RPMI8226 (cell line): ENCODE measurements around the gene PLVAP.
A peak's percentile ranks its signal among the peaks of the same experiment; 100 is the strongest.

Experiments
- DNase-seq: peaks from one replicate; pipeline ENCODE4 v3.0.0-alpha.2; 2015

Gene PLVAP

DNA sequence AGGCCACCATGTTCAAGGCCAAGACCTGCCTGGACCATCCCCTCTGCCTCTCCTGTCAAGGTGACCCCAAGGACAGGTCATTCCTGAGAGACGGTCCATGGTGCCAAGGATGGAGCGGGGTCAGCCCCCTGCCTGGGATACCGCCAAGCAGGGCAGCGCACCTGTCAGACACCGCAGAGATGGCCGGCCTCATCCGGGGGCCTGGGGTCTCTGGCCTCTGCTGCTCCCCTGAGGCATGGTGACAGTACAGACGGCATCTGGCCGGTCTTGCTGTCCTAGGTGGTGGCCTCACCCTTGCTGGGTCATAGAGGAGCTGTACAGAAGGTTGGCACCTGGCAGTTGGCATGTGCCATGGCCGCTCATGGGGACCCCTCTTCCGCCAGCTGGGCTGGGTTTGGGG lies 56.7 kb downstream of the PLVAP start:
- DNase-seq, result no peak

DNA sequence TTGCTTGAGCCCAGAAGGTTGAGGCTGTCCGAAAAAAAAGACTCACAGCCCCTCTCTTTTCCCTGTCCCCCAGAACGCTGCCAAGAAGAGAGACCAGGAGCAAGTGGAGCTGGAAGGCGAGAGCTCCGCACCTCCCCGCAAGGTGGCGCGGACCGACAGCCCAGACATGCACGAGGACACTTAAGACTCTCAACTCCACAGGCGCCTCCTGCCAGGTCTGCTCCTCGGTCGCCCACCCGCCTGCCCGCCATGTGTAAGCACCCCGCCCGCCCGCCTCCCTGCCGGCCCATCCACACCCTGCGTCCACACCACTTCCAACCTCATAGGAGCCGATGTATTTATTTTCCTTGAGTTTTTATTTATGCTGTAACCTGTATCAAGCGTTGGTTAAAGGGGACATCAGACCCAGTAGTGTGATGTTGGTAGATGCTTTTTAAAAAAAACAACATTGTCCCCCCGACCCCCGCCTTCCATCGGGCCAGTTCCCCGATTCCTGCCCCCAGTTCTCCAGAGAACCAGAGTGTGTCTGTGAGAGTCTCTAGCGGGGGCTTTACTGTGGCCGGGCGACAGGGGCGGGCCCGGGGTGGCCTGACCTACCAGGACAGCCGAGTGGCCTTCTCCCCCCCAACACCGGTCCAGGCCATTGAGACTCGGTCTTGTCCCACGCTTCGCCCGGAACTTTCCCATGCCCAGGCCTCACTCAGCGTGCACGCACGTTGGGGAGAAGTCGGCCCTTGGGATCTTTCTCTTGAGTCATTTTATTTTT lies 57.5 kb downstream of the PLVAP start:
- no peak for DNase-seq

DNA sequence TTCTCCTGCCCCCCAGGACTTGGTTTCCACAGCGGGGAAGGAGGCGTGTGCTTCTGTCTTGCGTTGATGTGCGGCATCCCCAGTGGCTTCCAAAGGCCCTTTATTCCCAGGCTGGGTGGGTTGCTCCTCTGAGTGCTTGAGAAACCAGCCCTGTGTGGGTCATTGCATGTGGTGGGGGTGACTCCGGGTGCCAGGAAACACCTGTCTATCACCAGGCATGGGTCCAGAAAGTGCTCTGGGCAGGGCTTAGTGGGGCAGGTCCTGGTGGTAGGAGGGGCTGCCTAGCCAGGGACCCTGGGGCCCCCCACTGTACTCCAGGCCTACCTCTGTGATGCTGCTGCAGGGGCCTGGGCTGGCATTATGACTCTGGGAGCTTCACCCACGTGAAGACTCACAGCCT lies 58.2 kb downstream of the PLVAP start:
- DNase-seq, result no peak

DNA sequence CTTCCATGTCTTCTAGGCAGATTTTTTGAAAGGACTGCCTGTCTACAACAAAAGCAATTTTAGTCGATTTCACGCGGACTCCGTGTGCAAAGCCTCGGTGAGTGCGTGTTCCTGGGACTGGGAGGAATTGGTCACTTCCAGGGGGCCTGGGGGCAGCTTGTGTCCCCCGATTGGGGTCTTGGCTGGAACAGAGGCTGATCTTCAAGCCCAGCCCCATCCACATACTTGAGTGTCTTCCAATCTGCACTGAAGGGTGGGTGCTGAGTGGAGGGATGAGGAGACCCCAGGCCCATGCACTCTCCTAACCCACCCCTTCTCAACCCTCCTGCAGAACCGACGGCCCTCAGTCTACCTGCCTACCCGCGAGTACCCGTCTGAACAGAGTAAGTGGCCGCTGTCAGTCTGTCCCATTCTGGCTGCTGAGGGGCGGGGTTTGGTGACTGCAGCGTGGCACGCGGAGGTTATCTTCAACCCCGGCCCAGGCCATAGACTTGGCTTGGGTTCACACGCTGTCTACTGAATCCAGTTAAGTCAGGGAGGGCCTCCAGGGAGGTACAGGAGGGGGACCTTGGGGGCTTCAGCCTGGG lies 63.0 kb downstream of the PLVAP start:
- DNase-seq, result no peak

DNA sequence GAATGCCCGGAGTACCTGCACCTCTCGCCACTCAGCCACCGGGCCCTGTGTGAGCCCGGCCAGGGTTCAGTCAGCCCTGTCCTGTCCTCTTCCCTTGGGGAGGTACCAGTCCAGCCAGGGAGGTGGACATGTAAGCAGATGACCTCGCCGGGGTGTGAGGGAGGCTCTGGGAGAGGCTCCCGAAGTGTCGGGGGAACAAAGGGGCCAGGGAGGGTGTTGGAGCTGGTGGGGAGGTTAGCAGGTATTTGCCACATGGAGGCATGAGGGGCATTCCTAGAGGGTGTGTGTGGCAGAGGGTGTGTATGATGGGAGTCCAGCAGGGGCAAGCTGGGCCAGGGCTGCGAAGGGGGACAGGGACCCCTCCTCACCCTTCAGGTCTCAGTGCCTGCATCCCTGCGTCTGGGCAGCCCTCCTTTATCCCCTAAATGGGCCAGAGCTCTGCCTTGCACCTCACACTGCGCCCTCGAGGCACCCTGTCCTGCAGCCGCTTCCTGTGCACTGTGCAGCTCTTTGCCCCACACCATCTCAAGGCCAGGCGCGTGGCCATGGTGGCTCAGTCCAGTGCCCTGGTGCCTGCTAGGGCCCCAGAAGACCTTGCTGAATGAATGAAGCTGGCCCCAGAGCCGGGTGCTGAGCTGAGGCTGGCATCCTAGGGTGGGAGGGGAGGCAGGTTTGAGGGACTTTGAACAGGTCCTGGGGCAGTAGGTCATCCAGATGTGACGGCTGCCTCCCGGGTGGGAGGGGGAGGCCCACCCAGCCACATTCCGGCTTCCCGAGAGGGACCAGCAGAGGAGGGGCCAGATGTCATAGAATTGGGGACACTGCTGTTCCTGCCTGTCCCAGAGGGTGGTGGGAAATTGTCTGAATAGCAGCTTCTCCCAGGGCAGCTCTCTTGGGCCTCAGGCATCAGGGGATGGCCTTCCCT lies 64.7 kb downstream of the PLVAP start:
- no peak for DNase-seq

DNA sequence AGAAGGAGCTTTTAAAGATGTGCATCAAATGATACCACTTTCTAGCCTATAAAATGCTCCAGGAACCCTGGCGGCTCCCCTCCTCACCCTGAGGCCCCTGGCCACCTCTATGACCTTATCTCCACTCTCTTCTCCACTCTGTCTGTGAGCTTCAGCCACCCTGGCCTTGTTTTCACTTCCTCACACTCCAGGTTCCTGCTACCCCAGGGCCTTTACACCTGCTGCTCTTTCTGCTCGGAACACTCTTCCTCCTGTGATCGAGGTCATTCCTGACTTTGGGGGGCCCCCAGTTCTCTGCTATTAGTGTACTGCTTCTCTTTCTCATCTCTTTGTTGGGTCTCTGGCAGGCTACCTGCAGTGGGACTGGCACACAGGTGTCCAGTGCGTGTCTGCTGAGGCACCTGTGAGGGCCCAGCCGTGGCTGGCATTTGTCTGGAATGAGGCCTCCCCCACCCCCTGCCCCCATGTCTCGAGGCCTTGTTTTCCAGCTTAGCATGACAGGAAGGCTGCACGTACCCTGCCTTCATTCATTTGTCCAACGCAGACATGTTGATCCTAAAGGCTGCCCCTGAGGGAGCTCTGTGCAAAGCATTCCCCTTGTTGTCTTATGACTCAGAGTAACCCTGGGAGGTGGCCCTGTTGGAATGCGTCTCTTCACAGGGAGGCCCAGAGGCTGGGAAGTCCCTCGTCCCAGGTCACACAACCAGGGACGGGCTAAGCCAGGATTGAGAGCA lies 65.5 kb downstream of the PLVAP start:
- DNase-seq, result no peak

DNA sequence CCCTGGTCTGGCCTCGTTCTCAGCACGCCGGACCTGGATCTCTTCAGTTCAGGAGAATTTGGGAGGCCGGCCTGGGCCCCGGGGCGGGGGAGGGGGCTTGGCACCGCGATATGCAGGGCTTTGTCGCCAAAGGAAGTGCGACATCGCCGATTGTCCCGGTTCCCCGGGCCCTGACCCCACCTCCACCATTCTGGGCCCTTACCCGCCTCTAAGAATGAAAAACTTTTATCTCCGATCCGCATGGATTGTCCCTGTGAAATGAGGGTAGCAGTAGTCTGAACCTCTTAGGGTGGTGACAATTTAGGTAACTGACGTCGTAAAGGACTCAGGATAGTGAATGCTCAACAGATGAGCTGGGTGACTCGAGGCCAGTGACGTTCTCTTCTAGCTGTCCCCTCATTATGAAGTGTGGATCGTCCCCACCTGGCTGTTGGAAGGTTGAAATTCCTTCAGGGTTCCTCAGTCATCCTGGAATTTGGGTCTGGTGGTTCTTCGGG lies 67.1 kb downstream of the PLVAP start:
- DNase-seq, result no peak

DNA sequence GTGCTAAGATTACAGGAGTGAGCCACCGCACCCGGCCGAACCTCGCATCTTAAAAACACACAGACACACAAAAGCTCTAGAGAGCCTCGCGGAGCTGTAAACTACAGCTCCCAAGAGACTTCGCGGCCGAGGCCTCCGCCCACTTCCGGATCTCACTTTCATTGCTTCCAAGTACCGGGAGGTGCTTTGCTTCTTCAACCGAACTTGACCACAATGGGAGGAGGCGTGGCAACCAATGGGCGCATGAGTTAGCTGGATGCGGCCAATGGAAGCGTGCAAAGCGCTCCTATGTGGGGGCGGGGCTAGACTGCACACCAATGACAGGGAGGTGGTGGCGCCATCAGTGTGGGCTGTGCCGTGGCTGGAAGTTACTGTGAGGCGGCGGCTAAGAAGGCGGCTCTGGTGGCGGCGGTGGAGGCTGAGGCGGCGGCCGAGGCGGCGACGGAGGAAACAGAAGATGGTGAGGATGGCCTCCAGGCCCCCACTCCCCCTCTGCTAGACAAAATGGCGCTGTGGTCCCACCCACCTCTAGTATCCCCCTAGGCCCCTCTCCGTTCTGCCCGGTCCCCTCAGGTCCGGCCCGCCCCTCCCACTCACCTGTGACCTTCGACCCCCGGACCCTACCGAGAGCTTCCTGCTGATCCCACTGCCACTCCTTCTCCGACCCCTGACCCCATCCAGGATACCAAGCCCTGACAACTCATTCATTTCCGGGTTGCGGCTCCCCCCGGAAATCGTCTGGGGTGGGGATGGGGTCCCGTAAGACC lies 67.8 kb downstream of the PLVAP start, which contains the start of gene DDA1:
TSS of gene DDA1 (plus strand) at position 366 of the 767 bp plus-strand sequence. CDS start at position 458, 92 bp downstream.
- DNase-seq, result peak; percentile 100

DNA sequence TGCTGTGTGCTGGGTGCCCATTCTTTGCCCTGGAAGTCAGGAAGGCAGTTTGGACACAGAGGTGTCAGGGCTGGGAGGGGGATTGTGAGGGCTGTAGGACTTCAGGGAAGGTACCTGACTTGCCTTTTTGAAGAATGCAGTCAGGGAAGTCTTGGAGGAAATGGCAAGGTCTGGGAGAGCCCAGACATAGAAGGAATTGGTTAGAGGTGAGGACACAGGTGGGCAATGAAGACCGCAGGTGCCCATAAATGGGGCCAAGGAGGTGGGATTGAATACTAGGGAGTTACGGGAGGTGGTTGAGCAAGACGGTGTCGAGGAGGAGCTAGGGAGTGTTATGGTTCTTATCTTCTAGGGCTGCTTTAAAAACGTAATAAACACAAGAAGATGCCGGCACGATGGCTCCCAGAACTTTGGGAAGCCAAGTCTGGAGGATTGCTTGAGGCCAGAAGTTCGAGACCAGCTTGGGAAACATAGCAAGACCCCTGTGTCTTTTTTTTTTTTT lies 69.2 kb downstream of the PLVAP start:
- no peak for DNase-seq

DNA sequence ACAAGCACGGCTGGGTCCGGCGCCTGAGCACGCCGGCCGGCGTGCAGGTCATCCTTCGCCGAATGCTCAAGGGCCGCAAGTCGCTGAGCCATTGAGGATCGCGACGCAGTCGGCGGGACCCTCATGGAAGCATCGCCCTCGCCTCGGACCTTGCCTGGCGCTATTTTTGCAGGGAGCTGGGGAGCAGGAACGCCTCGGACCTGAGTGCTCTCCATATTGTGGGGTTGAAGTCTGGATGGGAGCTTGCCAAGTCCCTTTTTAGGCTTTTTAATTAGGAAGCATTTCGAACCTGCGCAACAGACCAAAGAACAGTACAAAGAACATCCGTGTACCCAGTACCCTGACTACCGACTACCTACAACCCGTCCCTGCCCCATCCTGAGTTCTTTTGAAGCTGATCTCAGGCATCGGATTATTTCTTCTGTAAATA lies 70.8 kb downstream of the PLVAP start:
- DNase-seq, result no peak

DNA sequence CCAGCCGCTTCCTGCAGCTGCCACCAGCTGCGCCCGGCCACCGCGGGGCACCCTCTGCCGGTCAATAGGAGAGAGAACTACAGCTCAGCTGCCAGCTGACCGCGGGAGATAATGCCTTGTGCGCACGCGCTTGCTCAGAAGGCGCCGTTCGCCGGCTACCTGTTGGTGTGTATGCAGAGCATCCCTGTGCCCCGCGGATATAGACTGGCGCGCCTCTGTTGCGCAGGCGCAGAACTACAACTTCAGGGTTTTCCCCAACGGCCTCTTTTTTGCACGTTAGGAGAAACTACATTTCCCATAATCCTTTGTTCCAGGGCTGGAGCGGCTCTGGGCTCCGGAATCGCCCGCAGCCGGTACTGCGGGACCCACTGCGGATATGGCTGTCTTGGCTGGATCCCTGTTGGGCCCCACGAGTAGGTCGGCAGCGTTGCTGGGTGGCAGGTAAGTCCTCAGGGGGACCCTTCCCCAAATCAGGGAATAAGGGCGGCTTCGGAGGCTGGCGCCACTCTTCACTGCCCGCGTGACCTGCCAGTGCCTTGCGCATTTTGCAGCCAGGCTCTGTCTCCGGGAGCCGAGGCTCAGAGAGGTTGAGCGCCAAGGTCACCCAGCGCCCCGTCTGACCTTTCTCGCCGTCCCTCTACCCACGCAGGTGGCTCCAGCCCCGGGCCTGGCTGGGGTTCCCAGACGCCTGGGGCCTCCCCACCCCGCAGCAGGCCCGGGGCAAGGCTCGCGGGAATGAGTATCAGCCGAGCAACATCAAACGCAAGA lies 71.4 kb downstream of the PLVAP start, which contains the start of gene MRPL34:
TSS of gene MRPL34 (plus strand) at position 356 of the 768 bp plus-strand sequence. CDS start at position 377, 21 bp downstream.
- DNase-seq, result peak; percentile 99

DNA sequence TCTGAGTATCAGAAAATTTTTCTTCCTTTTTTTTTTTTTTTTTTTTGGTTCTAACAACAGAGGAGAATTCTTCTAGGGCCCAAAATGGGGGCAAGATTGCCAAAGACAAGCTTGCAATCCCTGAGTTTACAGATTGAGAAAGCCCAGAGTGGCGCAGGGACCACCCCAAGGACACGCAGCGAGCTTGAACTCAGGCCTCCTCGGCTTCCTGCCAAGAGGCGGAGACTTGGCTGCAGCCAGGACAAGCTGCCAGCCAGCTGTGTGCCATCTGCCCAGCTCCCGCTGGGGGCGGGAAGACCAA lies 72.0 kb downstream of the PLVAP start:
- no peak for DNase-seq

DNA sequence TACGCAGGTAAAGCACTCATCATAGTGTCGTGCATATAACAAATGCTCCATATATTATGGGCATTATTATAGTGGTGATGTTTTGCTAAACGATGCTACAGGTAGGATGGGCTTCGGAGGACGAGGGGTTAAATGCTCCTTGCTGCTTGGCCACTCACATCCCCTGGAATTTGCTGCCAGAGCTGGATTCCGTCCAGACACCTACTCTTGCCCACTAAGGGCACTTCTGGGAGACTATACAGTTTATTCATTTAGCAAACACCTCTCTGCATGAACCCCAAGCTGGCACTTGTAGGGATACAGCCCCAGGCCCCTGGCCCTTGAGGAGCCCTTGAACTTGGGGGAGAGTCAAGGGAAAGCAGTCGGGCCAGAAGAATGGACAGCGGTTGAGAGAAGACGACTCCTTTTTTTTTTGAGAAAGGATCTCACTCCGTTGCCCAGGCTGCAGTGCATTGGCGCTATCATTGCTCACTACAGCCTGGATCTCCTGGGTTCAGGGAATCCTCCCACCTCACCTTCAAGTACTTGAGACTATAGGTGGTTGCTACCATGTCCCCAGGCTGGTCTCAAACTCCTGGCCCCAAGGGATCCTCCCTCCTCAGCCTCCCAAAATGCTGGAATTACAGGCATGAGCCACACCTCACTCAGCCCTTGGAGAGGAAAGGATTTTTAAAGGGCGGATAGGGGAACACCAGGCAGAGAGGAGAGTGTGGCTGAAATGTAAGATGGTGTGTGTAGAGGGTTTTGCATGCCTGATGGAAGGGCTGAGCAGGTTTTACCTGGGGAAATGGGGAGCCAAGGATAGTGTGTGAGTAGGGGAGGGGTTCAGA lies 72.5 kb downstream of the PLVAP start:
- DNase-seq, result no peak

DNA sequence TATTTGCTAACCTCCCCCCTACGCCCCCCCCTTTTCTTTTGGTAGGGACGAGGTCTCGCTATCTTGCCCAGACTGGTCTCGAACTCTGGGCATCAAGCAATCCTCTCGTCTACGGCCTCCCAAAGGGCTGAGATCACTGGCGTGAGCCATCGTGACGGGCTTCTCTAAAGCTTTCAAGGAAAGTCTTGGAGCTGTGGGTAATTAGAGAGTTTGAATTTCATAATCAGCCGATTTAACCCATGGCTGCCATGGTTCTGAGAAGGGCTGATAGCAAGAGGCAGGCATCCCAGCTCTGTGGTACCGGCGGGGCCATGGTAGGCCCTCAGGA lies 73.2 kb downstream of the PLVAP start:
- DNase-seq, result no peak

DNA sequence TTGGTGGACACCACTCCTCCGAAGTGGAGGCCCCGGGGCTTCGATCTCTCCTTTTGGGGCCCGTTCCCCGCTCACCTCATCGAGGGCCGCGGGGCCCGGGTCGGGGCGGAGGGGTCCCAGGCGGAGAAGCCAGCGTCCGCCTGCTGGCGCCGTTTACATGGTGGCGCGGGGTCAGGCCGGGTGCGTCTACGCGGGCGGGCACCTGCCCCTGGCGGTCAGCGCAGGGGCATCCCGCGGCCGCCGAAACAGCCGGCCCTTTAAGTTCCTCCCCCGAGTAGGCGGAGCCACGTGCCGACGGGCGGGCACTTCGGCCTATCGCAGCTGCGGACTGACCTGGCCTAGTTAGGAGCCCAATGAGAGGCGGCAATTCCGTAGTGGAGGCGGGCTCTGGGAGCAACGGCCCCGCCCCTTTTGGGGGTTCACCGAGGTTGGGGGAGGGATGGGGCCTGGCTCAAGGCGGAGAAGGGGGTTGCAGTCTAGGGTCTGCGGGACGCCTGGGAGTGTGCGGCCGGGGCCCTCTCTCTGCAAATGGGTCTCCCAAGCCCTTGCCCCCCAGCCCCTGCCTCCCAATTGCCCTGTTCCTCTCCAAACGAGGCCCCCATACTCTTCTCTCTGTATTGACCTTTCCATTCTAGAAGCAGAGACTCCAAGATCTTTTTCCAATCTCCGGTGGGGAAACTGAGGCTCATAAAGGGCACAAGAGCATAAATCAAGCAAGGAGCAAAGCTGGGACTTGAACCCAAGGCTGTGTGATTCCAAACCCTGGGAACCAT lies 73.8 kb downstream of the PLVAP start, which contains the start of gene ABHD8:
TSS of gene ABHD8 (minus strand) at position 259 of the 773 bp plus-strand sequence. CDS start 1,809 bp downstream, outside the sequence.
- DNase-seq, result peak; percentile 97

DNA sequence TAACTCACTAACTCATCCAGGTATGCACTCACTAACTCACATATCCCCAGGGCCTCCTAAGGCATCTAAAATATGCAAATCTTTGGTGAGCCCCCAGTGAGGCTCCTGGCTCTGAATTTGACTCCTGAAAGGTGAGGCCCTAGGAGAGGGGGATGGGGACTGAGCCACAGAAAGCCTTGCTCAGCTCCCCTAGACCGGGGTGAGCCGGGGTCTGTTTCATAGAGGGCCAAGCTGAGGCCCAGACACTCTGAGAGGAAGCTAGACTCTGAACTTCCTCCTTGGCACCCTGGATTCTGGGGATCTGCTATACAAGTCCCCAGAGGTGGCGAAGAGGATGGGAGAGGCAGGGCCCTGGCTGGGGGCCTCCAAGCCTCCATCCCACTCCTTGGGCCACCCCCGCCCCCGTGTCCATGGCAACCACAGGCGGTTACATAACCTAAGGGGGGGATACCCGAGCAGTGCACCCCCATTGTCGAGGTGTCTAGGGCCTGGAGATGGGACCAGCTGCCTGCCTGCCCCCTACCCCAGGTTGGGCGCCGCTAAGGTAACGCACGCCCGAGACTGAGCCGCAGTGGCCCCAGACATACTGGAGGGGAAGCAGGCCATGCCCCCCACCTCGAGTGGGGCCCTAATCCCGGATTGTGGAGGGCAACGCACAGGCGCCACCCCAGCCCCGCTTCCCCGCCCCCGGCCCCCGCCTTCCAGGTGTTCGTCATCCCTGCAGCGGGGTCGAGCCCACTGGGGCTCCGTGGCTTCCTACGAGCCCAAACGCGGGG lies 74.6 kb downstream of the PLVAP start:
- DNase-seq, result peak; percentile 28
